Keratinocyte (primary cell): ENCODE data around the gene PHLPP1.

Experiments
- EZH2 ChIP-seq: IDR thresholded peaks from one replicate; pipeline ENCODE4 v1.6.1; 2012; ENCODE audit warnings: inconsistent platforms, mild to moderate bottlenecking, low read length, moderate library complexity
- TF ChIP-seq, protein P1 (sequence below), 3 experiments: IDR thresholded peaks in 1 of 3; conservative IDR thresholded peaks in 1 of 3; optimal IDR thresholded peaks in 1 of 3; 2 replicates in 2 of 3; 3 replicates in 1 of 3; pipeline versions ENCODE3 to v1.5.1; 2011; ENCODE audit warnings: low read length in 3 of 3, mild to moderate bottlenecking in 3 of 3, moderate library complexity in 2 of 3, control low read depth in 1 of 3, inconsistent platforms in 1 of 3; ENCODE audit not compliant: insufficient read depth in 2 of 3; ENCODE audit errors: extremely low read depth in 1 of 3

DNA sequence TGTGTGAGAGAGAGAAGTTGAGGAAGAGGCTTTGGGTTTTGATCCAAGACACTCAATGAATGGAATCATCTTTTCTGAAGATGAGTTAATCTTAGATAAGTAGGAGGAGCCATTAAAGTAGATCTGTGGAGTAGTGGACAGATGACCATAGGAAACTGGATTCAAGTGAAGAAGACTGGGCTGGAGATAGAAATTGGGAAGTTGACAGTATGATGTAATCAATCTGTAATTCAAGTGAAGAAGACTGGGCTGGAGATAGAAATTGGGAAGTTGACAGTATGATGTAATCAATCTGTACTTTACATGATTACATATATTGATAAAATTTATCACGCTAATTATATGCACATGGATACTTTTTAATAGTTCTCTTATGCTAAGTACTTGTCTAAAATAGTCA is 92.8 kb downstream of the PHLPP1 start:
- TF ChIP-seq, protein P1, sequence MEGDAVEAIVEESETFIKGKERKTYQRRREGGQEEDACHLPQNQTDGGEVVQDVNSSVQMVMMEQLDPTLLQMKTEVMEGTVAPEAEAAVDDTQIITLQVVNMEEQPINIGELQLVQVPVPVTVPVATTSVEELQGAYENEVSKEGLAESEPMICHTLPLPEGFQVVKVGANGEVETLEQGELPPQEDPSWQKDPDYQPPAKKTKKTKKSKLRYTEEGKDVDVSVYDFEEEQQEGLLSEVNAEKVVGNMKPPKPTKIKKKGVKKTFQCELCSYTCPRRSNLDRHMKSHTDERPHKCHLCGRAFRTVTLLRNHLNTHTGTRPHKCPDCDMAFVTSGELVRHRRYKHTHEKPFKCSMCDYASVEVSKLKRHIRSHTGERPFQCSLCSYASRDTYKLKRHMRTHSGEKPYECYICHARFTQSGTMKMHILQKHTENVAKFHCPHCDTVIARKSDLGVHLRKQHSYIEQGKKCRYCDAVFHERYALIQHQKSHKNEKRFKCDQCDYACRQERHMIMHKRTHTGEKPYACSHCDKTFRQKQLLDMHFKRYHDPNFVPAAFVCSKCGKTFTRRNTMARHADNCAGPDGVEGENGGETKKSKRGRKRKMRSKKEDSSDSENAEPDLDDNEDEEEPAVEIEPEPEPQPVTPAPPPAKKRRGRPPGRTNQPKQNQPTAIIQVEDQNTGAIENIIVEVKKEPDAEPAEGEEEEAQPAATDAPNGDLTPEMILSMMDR (optimal IDR thresholded peaks at IDR 0.05 in 1 of 3, IDR thresholded peaks at IDR 0.05 in 1 of 3, conservative IDR thresholded peaks at IDR 0.05 in 1 of 3; ENCODE audit: extremely low read depth in 1 of 3, insufficient read depth in 2 of 3, low read length in 3 of 3): no peak
- no peak for TF ChIP-seq EZH2
